ENCODE results near the gene ZXDC. TPM values are rescaled to one million over a fixed set of nuclear protein-coding genes. Genes with fewer than 3 reads are reported as not detected.

The ZXDC gene
- total RNA-seq, 1 experiment from 2014 or later = 42.2 TPM

DNA sequence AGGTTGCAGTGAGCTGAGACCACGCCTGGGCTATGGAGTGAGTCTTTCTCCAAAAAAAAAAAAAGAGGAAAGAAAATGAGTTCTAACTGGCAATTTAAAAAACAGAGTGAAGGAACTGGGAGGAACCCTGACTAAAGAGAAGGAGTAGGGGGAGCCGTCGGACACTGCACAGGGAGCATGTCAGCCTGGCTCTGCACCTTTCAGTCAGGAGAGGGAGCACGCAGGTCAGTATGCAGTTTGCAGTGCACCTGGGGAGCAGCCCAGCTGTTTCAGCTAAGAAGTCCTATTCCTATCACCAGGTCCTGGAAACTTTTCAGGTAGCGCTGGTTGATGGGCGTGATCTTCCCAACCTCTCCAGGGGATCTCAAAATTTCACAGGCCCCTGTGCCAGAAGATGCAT, 14.9 kb upstream of the ZXDC start:
- DNase-seq (ENCODE audit: low spot score) = peak; percentile 23

GRCh38 chr3:126488886-126489569, 13.3 kb upstream of the ZXDC start:
- DNase-seq (ENCODE audit: low spot score) = no peak

GRCh38 chr3:126488185-126488584, 12.5 kb upstream of the ZXDC start:
- DNase-seq (ENCODE audit: low spot score) = peak; percentile 11

- DNase-seq (ENCODE audit: low spot score) = no peak
Measured at GRCh38 chr3:126487151-126487771, 11.6 kb upstream of the ZXDC start.

- DNase-seq (ENCODE audit: low spot score) = no peak
Measured at GRCh38 chr3:126486360-126486847, 10.7 kb upstream of the ZXDC start.

- DNase-seq (ENCODE audit: low spot score) = no peak
Measured at GRCh38 chr3:126485956-126486355, 10.3 kb upstream of the ZXDC start.

DNA sequence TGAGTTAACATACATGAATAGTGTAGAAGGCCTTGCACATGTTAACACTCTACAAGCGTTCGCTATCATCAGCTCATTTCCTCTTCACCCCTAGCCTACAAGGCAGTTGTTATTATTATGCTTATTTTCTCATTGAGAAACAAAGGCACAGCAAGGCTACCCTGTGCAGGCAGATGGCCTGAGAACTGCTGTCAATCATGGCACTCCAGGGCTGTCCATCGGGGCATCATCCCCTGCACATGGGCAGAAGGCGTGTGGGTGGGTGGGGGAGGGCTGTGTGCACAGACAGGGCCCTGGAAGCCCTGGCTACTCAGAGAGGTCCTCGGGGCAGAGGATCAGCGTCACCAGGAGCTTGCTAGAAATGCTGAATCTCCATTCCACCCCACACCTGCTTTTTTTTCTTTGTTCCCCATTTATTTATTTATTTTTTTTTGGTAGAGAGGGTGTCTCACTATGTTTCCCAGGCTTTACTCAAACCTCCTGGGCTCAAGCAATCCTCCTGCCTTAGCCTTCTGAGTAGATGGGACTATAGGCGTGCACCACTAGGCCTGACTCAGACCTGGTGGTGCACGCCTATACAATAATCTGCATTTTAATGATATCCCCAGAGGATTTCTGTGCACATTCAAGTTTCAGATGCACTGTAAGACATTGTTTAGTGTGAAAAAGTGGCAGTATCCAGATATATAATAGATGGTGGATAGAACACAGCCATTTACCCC, 9.6 kb upstream of the ZXDC start:
- DNase-seq (ENCODE audit: low spot score) = no peak

DNA sequence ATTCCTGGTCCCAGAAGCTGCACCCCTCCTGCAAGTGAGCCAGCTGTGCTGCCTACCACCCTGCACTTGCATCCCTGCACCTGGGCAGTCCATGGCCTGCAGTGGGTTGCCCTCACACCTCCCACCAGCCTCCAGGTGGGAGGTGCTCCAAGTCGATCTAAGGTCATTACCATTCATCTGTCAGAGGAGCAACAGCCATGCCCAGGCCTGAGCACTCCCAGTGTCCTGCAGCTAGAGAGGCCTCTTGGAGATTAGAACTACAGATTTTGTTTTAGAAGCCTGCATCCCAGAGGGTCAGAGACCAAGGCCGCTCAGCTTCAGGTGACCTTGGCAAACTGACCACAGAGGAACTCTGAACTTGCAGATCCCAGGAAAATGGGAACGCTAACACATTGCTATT, 9.0 kb upstream of the ZXDC start:
- DNase-seq (ENCODE audit: low spot score) = no peak

GRCh38 chr3:126484148-126484547, 8.5 kb upstream of the ZXDC start:
- no peak for DNase-seq (ENCODE audit: low spot score)

DNA sequence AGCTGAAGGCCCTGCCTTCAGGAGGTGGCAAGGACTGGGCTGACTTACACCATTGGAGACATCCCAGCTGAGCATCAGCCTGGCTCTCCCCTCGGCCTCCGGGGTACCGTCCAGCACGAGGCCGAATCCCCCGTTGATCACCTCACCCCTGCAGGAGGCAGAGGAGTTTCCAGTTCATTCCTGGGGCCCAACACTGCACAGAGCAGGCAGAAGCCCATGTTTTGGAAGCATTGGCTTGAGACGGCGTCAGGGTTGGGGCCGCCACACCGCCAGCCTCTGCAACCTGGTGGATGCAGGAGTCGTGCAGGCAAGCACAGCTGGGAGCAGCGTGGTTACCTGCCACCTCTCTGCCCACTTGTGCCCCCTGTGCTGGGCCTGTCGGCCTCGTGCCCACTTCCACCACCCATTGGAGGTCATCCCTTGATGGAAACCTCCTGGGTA, 7.7 kb upstream of the ZXDC start:
- no peak for DNase-seq (ENCODE audit: low spot score)

GRCh38 chr3:126482503-126483255, 7.0 kb upstream of the ZXDC start:
- DNase-seq (ENCODE audit: low spot score) = no peak

DNA sequence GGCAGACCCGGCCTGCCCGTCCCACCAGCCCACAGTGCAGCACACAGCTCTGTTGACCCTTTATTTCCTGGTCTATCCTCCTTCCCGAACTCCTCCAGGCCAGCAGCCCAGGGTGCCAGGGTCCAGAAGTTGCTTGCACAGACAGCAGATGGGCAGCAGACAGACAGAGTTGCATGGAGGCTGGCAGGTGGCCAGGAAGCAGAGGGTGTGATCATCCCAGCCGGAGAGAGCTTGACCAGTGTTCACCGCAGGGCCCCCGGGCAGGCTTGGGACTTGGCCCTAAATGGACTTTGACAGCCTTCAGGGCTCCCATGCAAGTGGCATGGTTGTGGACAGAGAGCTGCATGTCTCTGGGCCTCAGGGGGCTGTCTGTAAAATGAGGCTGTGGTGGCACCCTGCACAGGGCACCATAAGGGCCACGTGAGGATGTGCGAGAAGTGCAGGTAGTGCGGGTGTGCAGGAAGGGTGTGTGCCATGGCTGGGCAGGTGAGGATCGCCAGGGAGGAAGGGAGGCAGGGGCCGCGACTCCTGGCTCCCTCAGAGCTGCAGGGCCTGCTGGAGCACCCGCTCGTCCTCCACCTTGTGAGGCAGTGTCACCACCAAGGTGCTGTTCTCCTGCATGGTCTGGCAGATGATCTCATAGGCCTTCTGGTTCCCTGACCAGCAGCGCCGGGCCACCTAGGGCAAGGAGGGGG, 6.3 kb upstream of the ZXDC start:
- DNase-seq (ENCODE audit: low spot score) = no peak

DNA sequence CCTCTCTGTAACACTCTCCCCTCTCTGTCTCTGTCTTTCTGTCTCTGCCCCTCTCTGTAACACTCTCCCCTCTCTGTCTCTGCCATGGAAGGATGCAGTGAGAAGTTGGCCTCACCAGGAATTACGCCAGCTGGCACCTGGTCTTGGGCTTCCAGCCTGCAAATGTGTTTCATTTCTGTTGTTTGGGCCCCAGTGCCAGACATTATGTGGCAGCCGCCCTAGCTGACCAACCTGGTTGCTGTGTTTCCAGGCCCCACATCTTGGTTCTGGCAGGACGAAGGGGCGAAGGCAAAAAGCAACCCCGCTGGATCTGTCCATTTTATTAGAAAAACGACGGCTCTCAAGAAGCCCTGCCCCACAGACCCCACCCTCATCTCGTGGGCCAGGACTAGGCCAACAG, 5.2 kb upstream of the ZXDC start:
- no peak for DNase-seq (ENCODE audit: low spot score)

DNA sequence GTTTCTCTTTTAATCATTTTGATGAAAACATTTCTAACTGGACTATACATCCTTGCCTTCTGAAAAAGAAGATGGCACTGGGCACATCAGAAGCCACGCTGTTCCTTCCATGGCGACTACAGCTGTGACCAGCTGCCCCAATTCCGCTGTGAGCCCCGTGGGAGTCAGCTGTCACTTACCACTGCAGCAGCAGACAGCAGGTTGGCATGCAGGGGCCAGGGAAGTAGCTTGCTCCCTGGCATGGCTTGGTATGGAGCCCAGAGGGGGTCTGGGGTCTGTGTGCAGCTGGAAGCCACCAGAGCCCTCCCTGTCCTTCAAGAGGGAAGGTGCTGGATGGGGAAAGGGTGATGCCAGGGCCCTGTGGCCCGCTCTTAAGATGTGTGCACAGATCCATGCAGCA, 4.5 kb upstream of the ZXDC start:
- no peak for DNase-seq (ENCODE audit: low spot score)

- no peak for DNase-seq (ENCODE audit: low spot score)
Measured at GRCh38 chr3:126479642-126480041, 4.0 kb upstream of the ZXDC start.

DNA sequence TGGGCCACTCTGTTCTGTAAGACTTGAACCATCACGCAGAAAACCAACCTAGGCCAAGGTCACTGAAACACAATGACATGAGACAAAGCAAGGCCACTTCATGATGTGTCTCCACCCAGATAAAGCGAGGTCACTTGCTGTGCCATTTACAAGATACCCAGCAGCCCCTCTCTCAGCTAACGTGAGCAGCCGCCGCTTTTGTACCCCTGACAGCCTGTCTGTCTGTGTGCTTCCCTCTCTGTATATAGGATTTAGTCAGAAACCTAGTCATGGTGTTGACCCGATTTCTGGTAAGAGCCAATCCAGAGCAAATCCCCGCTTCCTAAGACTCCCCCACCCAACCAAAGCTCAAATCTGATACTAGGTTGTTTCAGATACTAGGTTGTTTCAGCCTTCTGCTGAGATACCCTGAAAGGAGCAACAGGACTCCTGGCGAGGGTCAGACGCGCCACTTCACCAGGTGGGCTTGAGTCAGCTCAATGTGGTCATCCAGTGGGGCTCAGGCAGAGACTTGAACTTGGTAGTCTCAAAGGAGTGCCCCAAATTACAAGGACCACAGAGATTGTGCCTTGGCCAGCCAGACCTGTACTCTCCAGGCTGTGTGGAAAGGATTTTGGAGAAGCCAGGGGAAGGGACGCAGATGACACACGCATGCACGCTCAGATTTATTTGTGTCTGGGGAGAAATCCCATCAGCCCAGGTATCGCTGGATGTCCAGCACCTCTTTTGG, 3.1 kb upstream of the ZXDC start:
- DNase-seq (ENCODE audit: low spot score) = no peak

- no peak for DNase-seq (ENCODE audit: low spot score)
Measured at GRCh38 chr3:126477061-126477380, 1.3 kb upstream of the ZXDC start.

GRCh38 chr3:126476166-126477060, 722 bp upstream of the ZXDC start:
- peak; percentile 78 for DNase-seq (ENCODE audit: low spot score)

GRCh38 chr3:126474498-126475412, 936 bp downstream of the ZXDC start:
- DNase-seq (ENCODE audit: low spot score) = peak; percentile 68

Measured in HT-29 (cell line).